Loucy (cell line): Measurements from ENCODE around the gene DNAH1.

Experiments
- H2AFZ ChIP-seq: fragments of 200-600 bp; sonication (generic); 2 replicates; pipeline ENCODE4 v1.6.0; 2016; ENCODE audit warnings: antibody characterized with exemption, mild to moderate bottlenecking, low read length, moderate library complexity
- H3F3A ChIP-seq: fragments of 200-600 bp; 2 replicates; pipeline ENCODE4 v1.6.0; 2016; ENCODE audit warnings: antibody characterized with exemption, low read depth, mild to moderate bottlenecking
- H3K27me3 ChIP-seq: fragments of 200-600 bp; sonication (generic); 2 replicates; pipeline ENCODE4 v1.6.1; 2014; ENCODE audit warnings: low read length, mild to moderate bottlenecking; ENCODE audit not compliant: insufficient read depth, poor library complexity, severe bottlenecking
- H3K36me3 ChIP-seq: fragments of 200-600 bp; sonication (generic); 2 replicates; pipeline ENCODE4 v1.6.1; 2016; ENCODE audit warnings: low read length; ENCODE audit not compliant: insufficient read depth
- H3K4me1 ChIP-seq: fragments of 200-600 bp; sonication (generic); 2 replicates; pipeline ENCODE4 v1.5.1; 2014; ENCODE audit warnings: low read length, mild to moderate bottlenecking; ENCODE audit not compliant: insufficient read depth, poor library complexity, severe bottlenecking
- H3K4me2 ChIP-seq: fragments of 200-600 bp; sonication (generic); 2 replicates; pipeline ENCODE4 v1.6.0; 2014; ENCODE audit warnings: antibody characterized with exemption, low read length, low read depth, mild to moderate bottlenecking; ENCODE audit not compliant: poor library complexity, severe bottlenecking
- H3K4me3 ChIP-seq: fragments of 200-600 bp; sonication (generic); 2 replicates; pipeline ENCODE4 v1.5.1; 2014; ENCODE audit warnings: low read length, mild to moderate bottlenecking, mixed read lengths; ENCODE audit not compliant: poor library complexity, severe bottlenecking
- H3K79me2 ChIP-seq: fragments of 200-600 bp; sonication (generic); 2 replicates; pipeline ENCODE4 v1.6.1; 2014; ENCODE audit warnings: low read length; ENCODE audit not compliant: insufficient read depth
- H3K9ac ChIP-seq: fragments of 200-600 bp; sonication (generic); 2 replicates; pipeline ENCODE4 v1.6.0; 2014; ENCODE audit warnings: mild to moderate bottlenecking, low read depth, low read length, moderate library complexity; ENCODE audit not compliant: poor library complexity, severe bottlenecking
- H3K9me2 ChIP-seq: fragments of 200-600 bp; sonication (generic); replicated peaks from 2 replicates; pipeline ENCODE4 v1.6.1; 2016; ENCODE audit warnings: low read depth, low read length, mixed read lengths
- H3K9me3 ChIP-seq: fragments of 200-600 bp; sonication (generic); 2 replicates; pipeline ENCODE4 v1.6.1; 2014; ENCODE audit warnings: mild to moderate bottlenecking, antibody characterized with exemption, low read length, low read depth; ENCODE audit not compliant: insufficient read depth
- H4K20me1 ChIP-seq: fragments of 200-600 bp; sonication (generic); 2 replicates; pipeline ENCODE4 v1.6.0; 2014; ENCODE audit warnings: antibody characterized with exemption, low read length, mild to moderate bottlenecking; ENCODE audit not compliant: insufficient read depth, poor library complexity, severe bottlenecking
- EZH2phosphoT487 ChIP-seq: fragments of 200-600 bp; IDR thresholded peaks from 2 replicates; pipeline ENCODE4 v1.6.1; 2018; ENCODE audit warnings: antibody characterized with exemption, mild to moderate bottlenecking, moderate library complexity, borderline replicate concordance
- TF ChIP-seq, protein P1 (sequence below): fragments of 200-600 bp; sonication (generic); conservative IDR thresholded peaks from 2 replicates; pipeline ENCODE4 v1.5.1; 2014; ENCODE audit warnings: mild to moderate bottlenecking, antibody characterized with exemption, low read length

DNAH1 gene

DNA sequence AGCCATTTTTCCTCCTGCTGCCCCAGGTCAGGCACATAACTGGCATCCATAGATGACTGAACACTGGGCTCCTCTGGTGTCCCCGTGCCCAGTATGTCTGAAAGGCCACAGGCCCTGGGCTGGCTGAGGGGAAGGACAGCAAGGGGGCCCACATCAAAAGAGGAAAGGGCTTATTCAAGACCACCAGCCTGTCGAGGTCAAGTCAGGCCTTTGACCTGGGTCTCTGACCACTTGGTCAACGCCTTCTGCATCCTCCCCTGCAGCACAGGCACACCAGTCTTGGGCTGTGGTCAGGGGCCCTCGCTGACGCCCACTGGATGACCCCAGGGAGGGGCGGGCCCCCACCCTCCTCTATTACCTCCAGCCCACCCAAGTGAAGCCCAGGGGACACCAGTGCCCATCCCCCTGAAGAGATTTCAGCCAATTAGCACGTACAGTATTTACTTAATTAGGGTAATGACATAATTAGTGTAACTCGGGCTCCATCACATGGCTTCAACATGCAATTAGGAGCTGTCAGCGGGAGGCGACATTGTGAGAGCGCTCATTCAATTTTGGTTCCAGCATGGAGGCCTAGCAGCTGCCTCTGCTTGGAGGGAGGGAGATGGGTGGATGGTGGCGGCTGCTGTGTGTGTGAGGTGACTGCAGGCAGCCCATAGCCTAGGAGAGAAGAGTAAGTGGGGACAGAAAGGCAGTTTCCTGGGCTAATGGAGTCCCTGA is 13.5 kb upstream of the DNAH1 start:
- Histone ChIP-seq H3K4me1 (peaks cover 12% of the 10 kb centered on the region), H3K9ac (no peak overlapping the region)
- TF ChIP-seq, protein P1, sequence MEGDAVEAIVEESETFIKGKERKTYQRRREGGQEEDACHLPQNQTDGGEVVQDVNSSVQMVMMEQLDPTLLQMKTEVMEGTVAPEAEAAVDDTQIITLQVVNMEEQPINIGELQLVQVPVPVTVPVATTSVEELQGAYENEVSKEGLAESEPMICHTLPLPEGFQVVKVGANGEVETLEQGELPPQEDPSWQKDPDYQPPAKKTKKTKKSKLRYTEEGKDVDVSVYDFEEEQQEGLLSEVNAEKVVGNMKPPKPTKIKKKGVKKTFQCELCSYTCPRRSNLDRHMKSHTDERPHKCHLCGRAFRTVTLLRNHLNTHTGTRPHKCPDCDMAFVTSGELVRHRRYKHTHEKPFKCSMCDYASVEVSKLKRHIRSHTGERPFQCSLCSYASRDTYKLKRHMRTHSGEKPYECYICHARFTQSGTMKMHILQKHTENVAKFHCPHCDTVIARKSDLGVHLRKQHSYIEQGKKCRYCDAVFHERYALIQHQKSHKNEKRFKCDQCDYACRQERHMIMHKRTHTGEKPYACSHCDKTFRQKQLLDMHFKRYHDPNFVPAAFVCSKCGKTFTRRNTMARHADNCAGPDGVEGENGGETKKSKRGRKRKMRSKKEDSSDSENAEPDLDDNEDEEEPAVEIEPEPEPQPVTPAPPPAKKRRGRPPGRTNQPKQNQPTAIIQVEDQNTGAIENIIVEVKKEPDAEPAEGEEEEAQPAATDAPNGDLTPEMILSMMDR, result no peak
- TF ChIP-seq EZH2phosphoT487, result no peak

DNA sequence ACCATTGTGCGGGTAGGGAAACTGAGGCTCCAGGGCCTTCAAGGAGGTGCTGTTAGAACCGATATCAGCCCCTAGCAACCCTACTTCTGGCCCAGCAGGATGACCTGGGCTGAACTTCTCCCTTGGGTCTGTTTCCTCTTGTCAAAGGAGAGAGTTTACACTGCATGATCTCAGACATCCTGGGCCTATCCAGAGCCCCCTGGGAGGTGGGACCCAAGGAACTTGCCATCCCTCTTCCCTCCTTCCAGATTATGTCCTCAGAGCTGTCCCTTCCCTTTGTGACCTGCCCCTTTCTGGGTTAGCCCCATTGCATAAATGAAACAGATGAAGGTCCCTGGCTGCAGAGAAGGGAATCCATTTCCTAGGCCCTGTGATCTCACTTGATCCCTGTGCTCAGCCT is 12.3 kb upstream of the DNAH1 start:
- no peaks in the 10 kb centered on the region for H3F3A ChIP-seq
- H4K20me1 ChIP-seq, result no peaks in the 10 kb centered on the region
- no peak overlapping the region for H3K4me2 ChIP-seq
- H2AFZ ChIP-seq, result no peak overlapping the region
- H3K36me3 ChIP-seq, result no peaks in the 10 kb centered on the region
- H3K9me3 ChIP-seq, result no peaks in the 10 kb centered on the region
- no peaks in the 10 kb centered on the region for H3K9me2 ChIP-seq
- H3K4me3 ChIP-seq, result no peak overlapping the region
- no peak for TF ChIP-seq EZH2phosphoT487
- TF ChIP-seq, protein P1, result no peak
- H3K4me1 ChIP-seq, result peaks cover 8% of the 10 kb centered on the region
- no peaks in the 10 kb centered on the region for H3K27me3 ChIP-seq
- H3K79me2 ChIP-seq, result no peaks in the 10 kb centered on the region
- no peak overlapping the region for H3K9ac ChIP-seq

More for the DNA sequence above, 13.5 kb upstream of the DNAH1 start:
- no peaks in the 10 kb centered on the region for H4K20me1 ChIP-seq
- no peaks in the 10 kb centered on the region for H3K27me3 ChIP-seq
- no peaks in the 10 kb centered on the region for H3K9me2 ChIP-seq
- H2AFZ ChIP-seq, result no peak overlapping the region
- H3K9me3 ChIP-seq, result no peaks in the 10 kb centered on the region
- no peak overlapping the region for H3K4me3 ChIP-seq
- H3K36me3 ChIP-seq, result no peaks in the 10 kb centered on the region
- no peaks in the 10 kb centered on the region for H3F3A ChIP-seq
- H3K79me2 ChIP-seq, result no peaks in the 10 kb centered on the region
- H3K4me2 ChIP-seq, result no peak overlapping the region

DNA sequence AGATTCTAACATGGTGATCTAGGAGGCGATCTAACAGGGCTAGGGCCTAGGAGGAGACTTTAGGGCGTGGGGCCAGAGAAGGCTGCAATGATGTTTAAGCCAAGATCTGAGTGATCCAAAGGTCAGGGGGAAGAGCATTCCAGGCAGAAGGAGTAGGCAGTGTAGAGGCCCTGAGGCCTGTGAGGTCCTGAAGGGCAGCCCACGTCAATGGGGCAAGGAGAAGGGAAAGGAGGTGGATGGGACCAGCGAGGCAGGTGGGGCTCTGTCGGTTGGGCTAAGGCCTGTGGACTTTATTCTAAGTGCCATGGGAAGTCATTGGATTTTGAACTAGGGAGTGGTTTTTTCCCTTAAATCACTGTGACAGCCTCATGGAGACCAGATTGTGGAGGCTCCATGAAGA is 10.2 kb upstream of the DNAH1 start:
- no peak overlapping the region for H3K4me3 ChIP-seq
- H3K27me3 ChIP-seq, result no peaks in the 10 kb centered on the region
- no peaks in the 10 kb centered on the region for H3K9me3 ChIP-seq
- H3K36me3 ChIP-seq, result no peaks in the 10 kb centered on the region
- TF ChIP-seq, protein P1, result no peak
- TF ChIP-seq EZH2phosphoT487, result no peak
- H3K4me2 ChIP-seq, result no peak overlapping the region
- no peaks in the 10 kb centered on the region for H3K9me2 ChIP-seq
- no peaks in the 10 kb centered on the region for H3K79me2 ChIP-seq
- no peaks in the 10 kb centered on the region for H3F3A ChIP-seq
- no peak overlapping the region for H2AFZ ChIP-seq
- no peak overlapping the region for H3K9ac ChIP-seq
- no peaks in the 10 kb centered on the region for H4K20me1 ChIP-seq
- no peaks in the 10 kb centered on the region for H3K4me1 ChIP-seq
